Testis (tissue), 3 donors: ENCODE results near the gene PPY. TPM values are rescaled to one million over a fixed set of nuclear protein-coding genes. Genes with fewer than 3 reads are reported as not detected.
"Not testable (repeated sequence)": the region's sequence is repeated elsewhere in the genome, so short reads cannot be mapped to it uniquely, and the experiment has no call there.

Experiments used
- DNase-seq: peaks from one replicate; pipeline ENCODE4 v3.0.0-alpha.2; 2019
- H3K27ac ChIP-seq, 2 donors: fragments of 200-600 bp; sonication (generic); one replicate each; pipeline ENCODE4 v1.5.1; 2019
- H3K27me3 ChIP-seq: fragments of 200-600 bp; sonication (generic); one replicate; pipeline ENCODE4 v1.5.1; 2019
- H3K36me3 ChIP-seq: fragments of 200-600 bp; sonication (generic); one replicate; pipeline ENCODE4 v1.5.1; 2017; ENCODE audit warnings: low read depth; ENCODE audit errors: missing control alignments
- H3K4me1 ChIP-seq: fragments of 200-600 bp; sonication (generic); one replicate; pipeline ENCODE4 v1.5.1; 2019
- H3K4me3 ChIP-seq, 2 donors: fragments of 200-600 bp; sonication (generic); one replicate each; pipeline ENCODE4 v1.5.1; 2017 to 2019
- H3K9me3 ChIP-seq: fragments of 200-600 bp; sonication (generic); one replicate; pipeline ENCODE4 v1.5.1; 2017
- POLR2A ChIP-seq: fragments of 450-650 bp; IDR thresholded peaks from one replicate; pipeline ENCODE4 v1.6.1; 2017; ENCODE audit warnings: antibody characterized with exemption, mild to moderate bottlenecking, moderate library complexity
- WGBS, 2 donors: methylation state at CpG; one replicate each; pipeline ENCODE4 v1.1.5; 2018; 5-methylcytosine and 5-hydroxymethylcytosine counted together
- intact Hi-C: fragments of 100-400 bp; cut with DNase I; formaldehyde crosslinking; loops from one replicate; pipeline ENCODE4 v1.15.1; 2023; ENCODE audit warnings: low total_unique reads
- polyA plus RNA-seq: library from polyadenylated mRNA; stranded (reverse); fragments of 350-450 nt; fragmentation: Illumina TruSeq; extraction: RNeasy Lipid Tissue Mini Kit (QIAGEN cat#74804); gene quantifications from one replicate; pipeline ENCODE4 v1.2.3, GENCODE V29; 2014; ENCODE audit warnings: low read depth, low replicate concordance; ENCODE audit not compliant: insufficient read depth
- total RNA-seq, 2 donors: library from RNA; depleted of rRNA; stranded (reverse); fragments of >200 nt; gene quantifications; one replicate each; pipeline ENCODE4 v1.2.3, GENCODE V29; 2016
- TF ChIP-seq, protein P1 (sequence below), 3 experiments: fragments of 450-650 bp in 2 of 3; fragments of 200-600 bp in 1 of 3; sonication (generic) in 1 of 3; IDR thresholded peaks; one replicate each; pipeline ENCODE4 v1.5.1; 2016 to 2019; ENCODE audit warnings: antibody characterized with exemption in 3 of 3, mild to moderate bottlenecking in 2 of 3, moderate library complexity in 1 of 3

PPY gene
- total and polyA plus RNA-seq, 3 donors from 2014 or later: 0.99 TPM; not detected in 2

- intact Hi-C loops: no loop called here
- Histone ChIP-seq H3K36me3 (no peaks in the 10 kb centered on the region), H3K9me3 (no peaks in the 10 kb centered on the region), H3K4me3 (peak overlapping the region; percentile 36 to 61), H3K27me3 (no peaks in the 10 kb centered on the region), H3K27ac (no peak overlapping the region), H3K4me1 (peaks cover 16% of the 10 kb centered on the region)
- DNase-seq: peak; percentile 91
- TF ChIP-seq POLR2A: no peak
- TF ChIP-seq, protein P1, sequence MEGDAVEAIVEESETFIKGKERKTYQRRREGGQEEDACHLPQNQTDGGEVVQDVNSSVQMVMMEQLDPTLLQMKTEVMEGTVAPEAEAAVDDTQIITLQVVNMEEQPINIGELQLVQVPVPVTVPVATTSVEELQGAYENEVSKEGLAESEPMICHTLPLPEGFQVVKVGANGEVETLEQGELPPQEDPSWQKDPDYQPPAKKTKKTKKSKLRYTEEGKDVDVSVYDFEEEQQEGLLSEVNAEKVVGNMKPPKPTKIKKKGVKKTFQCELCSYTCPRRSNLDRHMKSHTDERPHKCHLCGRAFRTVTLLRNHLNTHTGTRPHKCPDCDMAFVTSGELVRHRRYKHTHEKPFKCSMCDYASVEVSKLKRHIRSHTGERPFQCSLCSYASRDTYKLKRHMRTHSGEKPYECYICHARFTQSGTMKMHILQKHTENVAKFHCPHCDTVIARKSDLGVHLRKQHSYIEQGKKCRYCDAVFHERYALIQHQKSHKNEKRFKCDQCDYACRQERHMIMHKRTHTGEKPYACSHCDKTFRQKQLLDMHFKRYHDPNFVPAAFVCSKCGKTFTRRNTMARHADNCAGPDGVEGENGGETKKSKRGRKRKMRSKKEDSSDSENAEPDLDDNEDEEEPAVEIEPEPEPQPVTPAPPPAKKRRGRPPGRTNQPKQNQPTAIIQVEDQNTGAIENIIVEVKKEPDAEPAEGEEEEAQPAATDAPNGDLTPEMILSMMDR (IDR thresholded peaks at IDR 0.05): no peak
- WGBS, 2 donors: 2 to 4% methylated on average over 7 to 31 of the region's 31 CpGs
Measured at GRCh38 chr17:43900183-43900857, 42.0 kb downstream of the PPY start.

GRCh38 chr17:43898446-43898845 lies 43.8 kb downstream of the PPY start:
- peaks cover 16% of the 10 kb centered on the region for H3K4me1 ChIP-seq
- no peaks in the 10 kb centered on the region for H3K27me3 ChIP-seq
- 20 to 50% methylated on average over 1 of the region's 1 CpG for WGBS, 2 donors
- intact Hi-C loops: no loop called here
- no peaks in the 10 kb centered on the region for H3K36me3 ChIP-seq
- H3K4me3 ChIP-seq: no peak overlapping the region
- TF ChIP-seq, protein P1 (IDR thresholded peaks at IDR 0.05): no peak
- no peak for DNase-seq
- H3K27ac ChIP-seq: no peak overlapping the region
- no peaks in the 10 kb centered on the region for H3K9me3 ChIP-seq

- TF ChIP-seq, protein P1 (IDR thresholded peaks at IDR 0.05): no peak
- no peak for TF ChIP-seq POLR2A
- WGBS, 2 donors: 90 to 92% methylated on average over 3 of the region's 3 CpGs
- no peak for DNase-seq
- H3K27me3 ChIP-seq: no peaks in the 10 kb centered on the region
- intact Hi-C loops: no loop called here
- peaks cover 16% of the 10 kb centered on the region for H3K4me1 ChIP-seq
- no peaks in the 10 kb centered on the region for H3K36me3 ChIP-seq
- no peaks in the 10 kb centered on the region for H3K9me3 ChIP-seq
- no peak overlapping the region for H3K4me3 ChIP-seq
- no peak overlapping the region for H3K27ac ChIP-seq
Measured at GRCh38 chr17:43897831-43898230, 44.4 kb downstream of the PPY start.

DNA sequence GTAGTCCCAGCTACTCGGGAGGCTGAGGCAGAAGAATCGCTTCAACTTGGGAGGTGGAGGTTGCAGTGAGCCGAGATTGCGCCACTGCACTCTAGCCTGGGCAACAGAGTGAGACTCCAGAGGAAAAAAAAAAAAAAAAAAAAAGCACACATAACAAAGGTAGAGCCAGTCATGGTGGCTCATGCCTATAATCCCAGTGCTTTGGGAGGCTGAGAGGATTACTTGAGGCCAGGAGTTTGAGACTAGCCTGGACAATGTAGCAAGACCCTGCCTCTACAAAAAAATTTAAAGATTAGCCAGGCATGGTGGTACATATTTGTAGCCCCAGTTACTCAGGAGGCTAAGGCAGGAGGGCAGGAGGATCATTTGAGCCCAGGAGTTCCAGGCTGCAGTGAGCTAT lies 47.8 kb downstream of the PPY start:
- H3K27me3 ChIP-seq, H3K27ac ChIP-seq, H3K36me3 ChIP-seq, DNase-seq, H3K4me1 ChIP-seq, intact Hi-C loops, H3K4me3 ChIP-seq, H3K9me3 ChIP-seq: not testable (repeated sequence)
- WGBS, 2 donors: 81 to 84% methylated on average over 4 of the region's 4 CpGs

- Histone ChIP-seq H3K27me3 (no peaks in the 10 kb centered on the region), H3K4me1 (no peaks in the 10 kb centered on the region), H3K36me3 (no peaks in the 10 kb centered on the region), H3K27ac (no peak overlapping the region), H3K4me3 (no peak overlapping the region), H3K9me3 (no peaks in the 10 kb centered on the region)
- TF ChIP-seq, protein P1 (IDR thresholded peaks at IDR 0.05): no peak
- TF ChIP-seq POLR2A: no peak
- no peak for DNase-seq
- WGBS, 2 donors: 60 to 71% methylated on average over 4 of the region's 4 CpGs
- intact Hi-C loops: no loop called here
Measured at GRCh38 chr17:43892647-43892952, 49.7 kb downstream of the PPY start.
